Measurements from ENCODE around the gene TUBGCP2.

TUBGCP2 gene

GRCh38 chr10:133349577-133350011, 40.9 kb upstream of the TUBGCP2 start:
- Mint-ChIP-seq H3K4me1 (peaks cover 9% of the 10 kb centered on the region), H3K4me3 (no peak overlapping the region), H3K9me3 (no peaks in the 10 kb centered on the region), H3K36me3 (peaks cover 7% of the 10 kb centered on the region), H3K27ac (no peak overlapping the region)
- no peak for ATAC-seq
- no peak for DNase-seq (ENCODE audit: low spot score in 2 of 2)

- H3K4me1 Mint-ChIP-seq: peaks cover 9% of the 10 kb centered on the region
- ATAC-seq: no peak
- H3K9me3 Mint-ChIP-seq: no peaks in the 10 kb centered on the region
- H3K27ac Mint-ChIP-seq: no peak overlapping the region
- no peak overlapping the region for H3K4me3 Mint-ChIP-seq
- H3K36me3 Mint-ChIP-seq: peaks cover 7% of the 10 kb centered on the region
- DNase-seq (ENCODE audit: low spot score in 2 of 2): no peak
These were observed 40.5 kb upstream of the TUBGCP2 start for GRCh38 chr10:133349160-133349568.

GRCh38 chr10:133347710-133348517, 39.2 kb upstream of the TUBGCP2 start:
- Mint-ChIP-seq H3K9me3 (no peaks in the 10 kb centered on the region), H3K4me3 (no peak overlapping the region)

GRCh38 chr10:133346413-133346812, 37.7 kb upstream of the TUBGCP2 start:
- DNase-seq (ENCODE audit: low spot score in 2 of 2): no peak
- ATAC-seq: no peak
- H3K4me3 Mint-ChIP-seq: no peak overlapping the region
- H3K36me3 Mint-ChIP-seq: peaks cover 7% of the 10 kb centered on the region
- H3K27ac Mint-ChIP-seq: no peak overlapping the region
- peaks cover 9% of the 10 kb centered on the region for H3K4me1 Mint-ChIP-seq
- no peaks in the 10 kb centered on the region for H3K9me3 Mint-ChIP-seq

More at GRCh38 chr10:133347710-133348517, 39.2 kb upstream of the TUBGCP2 start:
- Mint-ChIP-seq H3K36me3 (peaks cover 7% of the 10 kb centered on the region), H3K4me1 (peaks cover 9% of the 10 kb centered on the region), H3K27ac (no peak overlapping the region)
- DNase-seq (ENCODE audit: low spot score in 2 of 2) (no peak), ATAC-seq (no peak)

GRCh38 chr10:133344236-133344635, 35.6 kb upstream of the TUBGCP2 start:
- no peak overlapping the region for H3K27ac Mint-ChIP-seq
- H3K4me1 Mint-ChIP-seq: peaks cover 6% of the 10 kb centered on the region
- no peak for ATAC-seq
- DNase-seq (ENCODE audit: low spot score in 2 of 2): no peak
- H3K9me3 Mint-ChIP-seq: no peaks in the 10 kb centered on the region
- H3K4me3 Mint-ChIP-seq: no peak overlapping the region
- peaks cover 3% of the 10 kb centered on the region for H3K36me3 Mint-ChIP-seq

GRCh38 chr10:133343558-133343957, 34.9 kb upstream of the TUBGCP2 start:
- ATAC-seq: no peak

GRCh38 chr10:133342942-133343341, 34.3 kb upstream of the TUBGCP2 start:
- Mint-ChIP-seq H3K4me3 (no peak overlapping the region), H3K9me3 (no peaks in the 10 kb centered on the region), H3K4me1 (no peaks in the 10 kb centered on the region), H3K27ac (no peak overlapping the region), H3K36me3 (no peaks in the 10 kb centered on the region)
- ATAC-seq: no peak
- no peak for DNase-seq (ENCODE audit: low spot score in 2 of 2)

More at GRCh38 chr10:133343558-133343957, 34.9 kb upstream of the TUBGCP2 start:
- no peak overlapping the region for H3K4me3 Mint-ChIP-seq
- H3K36me3 Mint-ChIP-seq: no peaks in the 10 kb centered on the region
- no peak overlapping the region for H3K27ac Mint-ChIP-seq
- DNase-seq (ENCODE audit: low spot score in 2 of 2): no peak
- no peaks in the 10 kb centered on the region for H3K9me3 Mint-ChIP-seq
- no peaks in the 10 kb centered on the region for H3K4me1 Mint-ChIP-seq

GRCh38 chr10:133341983-133342382, 33.3 kb upstream of the TUBGCP2 start:
- ATAC-seq (no peak), DNase-seq (ENCODE audit: low spot score in 2 of 2) (no peak)
- Mint-ChIP-seq H3K9me3 (no peaks in the 10 kb centered on the region), H3K4me1 (no peaks in the 10 kb centered on the region), H3K27ac (no peak overlapping the region), H3K4me3 (no peak overlapping the region), H3K36me3 (no peaks in the 10 kb centered on the region)

- Mint-ChIP-seq H3K4me1 (peaks cover 2% of the 10 kb centered on the region), H3K36me3 (no peaks in the 10 kb centered on the region), H3K9me3 (no peaks in the 10 kb centered on the region), H3K27ac (no peak overlapping the region), H3K4me3 (no peak overlapping the region)
- no peak for DNase-seq (ENCODE audit: low spot score in 2 of 2)
- no peak for ATAC-seq
These were observed 31.2 kb upstream of the TUBGCP2 start for GRCh38 chr10:133339708-133340380.

- H3K4me1 Mint-ChIP-seq: peaks cover 7% of the 10 kb centered on the region
- H3K36me3 Mint-ChIP-seq: no peaks in the 10 kb centered on the region
- H3K4me3 Mint-ChIP-seq: no peak overlapping the region
- H3K27ac Mint-ChIP-seq: no peak overlapping the region
- DNase-seq (ENCODE audit: low spot score in 2 of 2) (no peak), ATAC-seq (no peak)
- no peaks in the 10 kb centered on the region for H3K9me3 Mint-ChIP-seq
These were observed 29.7 kb upstream of the TUBGCP2 start for GRCh38 chr10:133338080-133339071.

GRCh38 chr10:133337370-133337725, 28.7 kb upstream of the TUBGCP2 start:
- no peak for ATAC-seq
- H3K4me3 Mint-ChIP-seq: no peak overlapping the region
- no peak for DNase-seq (ENCODE audit: low spot score in 2 of 2)

GRCh38 chr10:133336577-133337369, 28.1 kb upstream of the TUBGCP2 start, which contains the start of gene CALY:
TSS of gene CALY (minus strand) at chr10:133336896. CDS start at chr10:133328989, 7,907 bp downstream.
- no peak within 1 kb of the TSS for H3K4me3 Mint-ChIP-seq
- H3K27ac Mint-ChIP-seq: no peak within 1 kb of the TSS
- DNase-seq (ENCODE audit: low spot score in 2 of 2) (peak; percentile 34 to 72), ATAC-seq (peak; percentile 48)
- H3K9me3 Mint-ChIP-seq: no peaks in the 10 kb centered on the region
- peaks cover 7% of the 10 kb centered on the region for H3K4me1 Mint-ChIP-seq
- no peaks in the 10 kb centered on the region for H3K36me3 Mint-ChIP-seq

More at GRCh38 chr10:133337370-133337725, 28.7 kb upstream of the TUBGCP2 start:
- Mint-ChIP-seq H3K9me3 (no peaks in the 10 kb centered on the region), H3K4me1 (peaks cover 7% of the 10 kb centered on the region), H3K36me3 (no peaks in the 10 kb centered on the region), H3K27ac (no peak overlapping the region)

GRCh38 chr10:133336118-133336576, 27.5 kb upstream of the TUBGCP2 start:
- DNase-seq (ENCODE audit: low spot score in 2 of 2): no peak
- Mint-ChIP-seq H3K36me3 (no peaks in the 10 kb centered on the region), H3K9me3 (no peaks in the 10 kb centered on the region), H3K4me1 (peaks cover 7% of the 10 kb centered on the region), H3K27ac (no peak overlapping the region), H3K4me3 (no peak overlapping the region)
- ATAC-seq: no peak
